Stomach (tissue), 9 donors: ENCODE results near the gene NEK6. TPM values are rescaled to one million over a fixed set of nuclear protein-coding genes. Genes with fewer than 3 reads are reported as not detected.
A peak's percentile ranks its signal among the peaks of the same experiment; 100 is the strongest.

Experiments
- DNase-seq, 2 donors: peaks; one replicate each; pipeline versions ENCODE4 v3.0.0 to v3.0.0-alpha.2; 2013 to 2019
- H3K27ac ChIP-seq, 5 donors: fragments of 200-600 bp in 4 of 5; sonication (generic) in 4 of 5; one replicate each; pipeline ENCODE4 v1.5.1; 2013 to 2019; ENCODE audit warnings: mild to moderate bottlenecking in 1 of 5, moderate library complexity in 1 of 5
- H3K27me3 ChIP-seq, 3 donors: fragments of 200-600 bp; sonication (generic); one replicate each; pipeline ENCODE4 v1.5.1; 2017 to 2019; ENCODE audit warnings: mixed run types in 1 of 3
- H3K36me3 ChIP-seq, 4 donors: fragments of 200-600 bp; sonication (generic); 1 replicate in 3 of 4; 2 replicates in 1 of 4; pipeline ENCODE4 v1.5.1; 2016 to 2019
- H3K4me1 ChIP-seq, 4 donors: fragments of 200-600 bp; sonication (generic); one replicate each; pipeline ENCODE4 v1.5.1; 2016 to 2019
- H3K4me3 ChIP-seq, 4 donors: fragments of 200-600 bp; sonication (generic) in 3 of 4; one replicate each; pipeline ENCODE4 v1.5.1; 2016 to 2019; ENCODE audit warnings: mild to moderate bottlenecking in 1 of 4
- H3K9me3 ChIP-seq, 4 donors: fragments of 200-600 bp; sonication (generic); one replicate each; pipeline ENCODE4 v1.5.1; 2016 to 2019
- EP300 ChIP-seq: sonication (generic); formaldehyde crosslinking; IDR thresholded peaks from one replicate; pipeline ENCODE4 v1.6.1; 2017; ENCODE audit warnings: antibody characterized with exemption
- POLR2A ChIP-seq, 4 donors: fragments of 450-650 bp; IDR thresholded peaks; one replicate each; pipeline ENCODE4 v1.6.1; 2016; ENCODE audit warnings: antibody characterized with exemption in 4 of 4, control low read depth in 2 of 4, mild to moderate bottlenecking in 1 of 4, moderate library complexity in 1 of 4
- POLR2AphosphoS5 ChIP-seq, 3 donors: sonication (generic); formaldehyde crosslinking; IDR thresholded peaks; one replicate each; pipeline ENCODE4 v1.6.1; 2016; ENCODE audit warnings: antibody characterized with exemption in 3 of 3
- WGBS, 5 donors: extraction: QIAGEN DNeasy Blood & Tissue Kit in 3 of 5; methylation state at CpG; one replicate each; pipeline versions ENCODE4 v1.1.5 to v1.1.7; 2013 to 2018; 5-methylcytosine and 5-hydroxymethylcytosine counted together
- intact Hi-C: fragments of 100-400 bp; cut with DNase I; formaldehyde crosslinking; loops from one replicate; pipeline ENCODE4 v1.15.1; 2023; ENCODE audit warnings: low total_unique reads
- polyA plus RNA-seq, 3 donors: library from polyadenylated mRNA; stranded (reverse); fragments of 200-250 nt; gene quantifications; one replicate each; pipeline ENCODE4 v1.2.3, GENCODE V29; 2013
- total RNA-seq, 5 donors: library from RNA; depleted of rRNA; stranded (reverse); fragments of >200 nt; gene quantifications; one replicate each; pipeline versions ENCODE4 v1.1.0 to v1.2.3, GENCODE V29; 2014 to 2016
- TF ChIP-seq, protein P1 (sequence below), 7 experiments: fragments of 450-650 bp in 4 of 7; fragments of 200-600 bp in 3 of 7; sonication (generic) in 3 of 7; IDR thresholded peaks; one replicate each; pipeline ENCODE4 v1.5.1; 2016 to 2019; ENCODE audit warnings: antibody characterized with exemption in 7 of 7, control low read depth in 2 of 7, mild to moderate bottlenecking in 1 of 7
- donor health status: healthy with polysubstance abuse.
- donor health status: Bipolar disorder and iron deficiency.
- donor health status: healthy.

Gene NEK6
- total and polyA plus RNA-seq, 8 donors = 6.0 to 76.8 (median 25.9) TPM

DNA sequence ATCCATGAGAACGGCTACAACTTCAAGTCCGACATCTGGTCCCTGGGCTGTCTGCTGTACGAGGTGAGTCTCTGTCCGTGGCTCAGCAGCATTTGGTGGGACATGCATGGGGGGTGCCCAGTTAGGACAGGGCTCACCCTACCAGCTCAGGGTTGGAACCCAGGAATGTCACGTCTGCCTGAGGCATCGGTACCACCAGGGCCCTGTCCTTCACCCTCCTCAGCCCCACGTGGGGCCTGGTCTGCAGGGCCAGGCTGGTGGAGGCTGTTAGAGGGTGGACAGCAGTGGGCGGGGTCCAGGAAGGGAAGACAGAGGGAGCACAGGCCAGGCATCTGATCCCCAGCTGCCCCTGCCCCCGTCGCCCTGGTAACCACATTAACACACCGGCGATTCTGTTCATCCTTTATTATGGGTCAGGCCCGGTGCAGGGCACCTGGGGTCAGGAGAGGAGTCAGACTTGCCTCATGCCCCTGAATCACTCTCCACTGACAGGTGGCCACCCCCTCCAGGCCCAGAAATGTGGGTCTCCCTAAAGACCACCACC lies 81.9 kb downstream of the NEK6 start:
- H3K4me1 ChIP-seq = peaks cover 0 to 20% (median 8%) of the 10 kb centered on the region in 4 donors
- no peaks in the 10 kb centered on the region for H3K27me3 ChIP-seq
- WGBS, 5 donors = 74 to 89% (median 83%) methylated on average over 8 to 13 of the region's 13 CpGs
- no peak for DNase-seq
- peaks cover 3 to 95% (median 84%) of the 10 kb centered on the region in 4 donors for H3K36me3 ChIP-seq
- no peak overlapping the region for H3K27ac ChIP-seq
- H3K9me3 ChIP-seq = peaks cover 0 to 14% (median 10%) of the 10 kb centered on the region in 4 donors
- H3K4me3 ChIP-seq = no peak overlapping the region
- intact Hi-C loops = no loop called here
- TF ChIP-seq EP300 (no peak), POLR2A (IDR thresholded peaks at IDR 0.05) (no peak), POLR2AphosphoS5 (IDR thresholded peaks at IDR 0.05) (no peak)
- TF ChIP-seq, protein P1, sequence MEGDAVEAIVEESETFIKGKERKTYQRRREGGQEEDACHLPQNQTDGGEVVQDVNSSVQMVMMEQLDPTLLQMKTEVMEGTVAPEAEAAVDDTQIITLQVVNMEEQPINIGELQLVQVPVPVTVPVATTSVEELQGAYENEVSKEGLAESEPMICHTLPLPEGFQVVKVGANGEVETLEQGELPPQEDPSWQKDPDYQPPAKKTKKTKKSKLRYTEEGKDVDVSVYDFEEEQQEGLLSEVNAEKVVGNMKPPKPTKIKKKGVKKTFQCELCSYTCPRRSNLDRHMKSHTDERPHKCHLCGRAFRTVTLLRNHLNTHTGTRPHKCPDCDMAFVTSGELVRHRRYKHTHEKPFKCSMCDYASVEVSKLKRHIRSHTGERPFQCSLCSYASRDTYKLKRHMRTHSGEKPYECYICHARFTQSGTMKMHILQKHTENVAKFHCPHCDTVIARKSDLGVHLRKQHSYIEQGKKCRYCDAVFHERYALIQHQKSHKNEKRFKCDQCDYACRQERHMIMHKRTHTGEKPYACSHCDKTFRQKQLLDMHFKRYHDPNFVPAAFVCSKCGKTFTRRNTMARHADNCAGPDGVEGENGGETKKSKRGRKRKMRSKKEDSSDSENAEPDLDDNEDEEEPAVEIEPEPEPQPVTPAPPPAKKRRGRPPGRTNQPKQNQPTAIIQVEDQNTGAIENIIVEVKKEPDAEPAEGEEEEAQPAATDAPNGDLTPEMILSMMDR (IDR thresholded peaks at IDR 0.05) = no peak

DNA sequence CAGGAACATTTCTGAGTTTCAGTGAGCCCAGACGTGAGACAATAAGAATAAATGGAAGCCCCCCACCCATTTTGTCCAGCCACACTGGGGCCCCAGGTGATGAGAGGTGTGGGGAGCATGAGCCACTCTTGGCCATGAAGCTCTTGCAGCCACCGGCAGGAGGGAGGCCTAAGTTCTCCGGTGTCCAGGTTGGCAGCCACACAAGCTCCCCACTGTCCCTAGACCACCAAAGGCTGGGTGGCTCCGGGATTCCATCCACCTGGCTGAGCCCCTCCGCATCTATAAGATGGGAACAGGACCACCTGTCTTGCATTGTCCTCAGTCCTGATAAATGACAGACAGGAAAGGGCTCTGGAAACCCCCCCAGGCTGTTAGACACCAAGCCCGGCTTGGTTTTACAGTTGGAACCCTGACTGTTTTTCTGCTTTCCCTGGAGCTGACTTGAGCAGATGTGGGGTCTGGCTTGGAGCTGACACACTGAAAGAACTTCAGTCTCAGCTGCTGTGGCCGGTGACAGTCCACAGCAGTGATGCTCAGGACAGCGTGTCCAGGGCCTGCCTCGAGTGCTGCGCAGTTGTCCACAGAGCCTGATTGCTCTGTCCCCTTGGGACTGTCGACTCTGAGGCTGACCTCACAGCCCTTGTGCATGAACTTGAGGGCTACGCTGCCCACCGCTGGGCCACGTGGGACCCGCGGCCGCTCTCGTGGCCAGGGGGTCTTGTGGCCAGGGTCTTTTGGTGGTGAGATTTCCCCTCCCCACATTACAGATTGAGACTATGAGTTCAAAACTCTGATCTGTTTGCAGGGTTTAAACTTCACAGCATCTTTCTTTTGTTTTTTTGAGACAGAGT lies 82.7 kb downstream of the NEK6 start:
- TF ChIP-seq POLR2A (IDR thresholded peaks at IDR 0.05) = no peak
- TF ChIP-seq, protein P1 (IDR thresholded peaks at IDR 0.05) = no peak
- TF ChIP-seq EP300 = no peak
- no peak for TF ChIP-seq POLR2AphosphoS5 (IDR thresholded peaks at IDR 0.05)
- 84 to 91% (median 89%) methylated on average over 16 to 18 of the region's 18 CpGs for WGBS, 5 donors
- Histone ChIP-seq H3K9me3 (peaks cover 0 to 14% (median 10%) of the 10 kb centered on the region in 4 donors), H3K27me3 (no peaks in the 10 kb centered on the region), H3K27ac (no peak overlapping the region), H3K4me1 (peaks cover 0 to 20% (median 8%) of the 10 kb centered on the region in 4 donors), H3K36me3 (peaks cover 3 to 95% (median 84%) of the 10 kb centered on the region in 4 donors), H3K4me3 (no peak overlapping the region)
- intact Hi-C loops = no loop called here
- DNase-seq = no peak

DNA sequence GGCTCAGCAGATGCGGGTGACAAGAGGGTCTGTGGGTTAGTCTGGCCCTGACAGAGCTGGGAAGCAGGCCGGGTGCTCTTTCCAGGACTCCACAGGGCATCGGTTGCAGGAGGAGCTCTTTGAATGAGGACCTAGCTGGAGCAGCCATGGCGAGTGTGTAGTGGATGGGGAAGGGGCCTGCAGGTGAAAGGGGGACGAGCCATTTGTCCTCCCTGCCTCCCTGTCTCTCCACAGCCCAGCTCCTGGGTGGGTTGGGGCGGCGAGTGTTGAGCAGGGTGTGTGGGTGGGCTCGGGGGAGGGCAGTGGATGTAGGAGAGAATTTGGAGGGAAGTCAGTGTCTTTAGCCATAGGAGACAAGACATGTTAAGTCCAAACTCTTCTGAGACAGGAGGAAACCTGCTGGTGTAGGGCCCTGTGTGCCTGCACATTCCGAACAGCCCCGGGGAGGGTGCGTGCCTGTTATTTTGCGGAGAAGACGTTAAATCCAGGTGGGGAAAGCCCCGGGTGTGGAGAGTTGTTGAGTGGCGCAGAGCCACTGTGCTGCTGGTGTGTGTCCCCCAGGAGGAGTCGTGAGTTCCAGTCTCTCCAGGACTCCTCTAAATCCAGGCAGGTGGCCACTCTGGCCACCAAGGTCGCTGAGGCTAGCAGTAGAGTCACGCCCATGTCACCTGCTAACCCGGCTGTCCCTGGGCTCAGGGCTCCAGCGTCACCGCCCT lies 83.9 kb downstream of the NEK6 start:
- TF ChIP-seq, protein P1 (IDR thresholded peaks at IDR 0.05) = no peak
- TF ChIP-seq EP300 = no peak
- no peak for TF ChIP-seq POLR2A (IDR thresholded peaks at IDR 0.05)
- no peak for TF ChIP-seq POLR2AphosphoS5 (IDR thresholded peaks at IDR 0.05)
- WGBS, 5 donors = 82 to 89% (median 88%) methylated on average over 16 to 21 of the region's 21 CpGs
- Histone ChIP-seq H3K36me3 (peaks cover 9 to 95% (median 84%) of the 10 kb centered on the region in 4 donors), H3K27me3 (no peaks in the 10 kb centered on the region), H3K9me3 (peaks cover 0 to 13% (median 10%) of the 10 kb centered on the region in 4 donors), H3K4me1 (peaks cover 0 to 20% (median 8%) of the 10 kb centered on the region in 4 donors), H3K4me3 (no peak overlapping the region), H3K27ac (peak overlapping the region in 2 of 5 donors; percentile 73 to 75)
- DNase-seq = no peak
- intact Hi-C loops = no loop called here

DNA sequence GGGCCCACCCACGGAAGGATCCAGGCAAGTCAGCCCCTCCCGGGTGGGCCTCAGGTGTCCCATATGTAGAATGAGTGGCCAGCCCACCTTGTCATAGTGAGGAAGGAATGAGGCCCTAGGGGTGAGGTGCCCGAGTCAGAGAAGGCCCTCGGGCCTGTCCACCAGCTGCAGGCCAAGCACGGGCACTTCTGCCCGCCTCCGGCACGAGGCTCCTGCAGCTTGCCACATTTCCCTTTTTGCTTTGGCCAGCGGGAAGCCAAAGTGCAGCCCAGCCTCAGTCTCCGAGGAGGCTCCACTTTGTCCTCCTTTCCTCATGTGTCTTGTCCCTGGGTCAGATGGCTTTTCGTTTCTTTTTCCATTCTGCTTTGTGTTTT lies 84.6 kb downstream of the NEK6 start:
- Histone ChIP-seq H3K4me3 (no peak overlapping the region), H3K27ac (peak overlapping the region in 2 of 5 donors; percentile 73 to 75), H3K4me1 (peaks cover 0 to 20% (median 8%) of the 10 kb centered on the region in 4 donors), H3K36me3 (peaks cover 9 to 95% (median 84%) of the 10 kb centered on the region in 4 donors), H3K9me3 (peaks cover 0 to 7% (median 6%) of the 10 kb centered on the region in 4 donors), H3K27me3 (no peaks in the 10 kb centered on the region)
- no peak for TF ChIP-seq EP300
- TF ChIP-seq POLR2A (IDR thresholded peaks at IDR 0.05) = no peak
- TF ChIP-seq, protein P1 (IDR thresholded peaks at IDR 0.05) = no peak
- TF ChIP-seq POLR2AphosphoS5 (IDR thresholded peaks at IDR 0.05) = no peak
- intact Hi-C loops = no loop called here
- DNase-seq = no peak
- WGBS, 5 donors = 74 to 88% (median 84%) methylated on average over 6 to 11 of the region's 11 CpGs
